ENCODE data around the gene FOXP4. TPM values are rescaled to one million over a fixed set of nuclear protein-coding genes. Genes with fewer than 3 reads are reported as not detected.
A peak's percentile ranks its signal among the peaks of the same experiment; 100 is the strongest.

The FOXP4 gene
- total RNA-seq, 1 donor from 2014 or later, result 91.0 TPM

GRCh38 chr6:41518118-41518517 lies 28.1 kb upstream of the FOXP4 start:
- H3K4me3 Mint-ChIP-seq, result no peak overlapping the region
- H3K4me1 Mint-ChIP-seq, result peaks cover 48% of the 10 kb centered on the region
- H3K27ac Mint-ChIP-seq, result no peak overlapping the region
- H3K27me3 Mint-ChIP-seq (ENCODE audit: low read depth), result no peaks in the 10 kb centered on the region
- no peak for DNase-seq (ENCODE audit: low spot score in 2 of 2, unreplicated experiment in 2 of 2)
- H3K36me3 Mint-ChIP-seq, result no peaks in the 10 kb centered on the region
- TF ChIP-seq, protein P1, sequence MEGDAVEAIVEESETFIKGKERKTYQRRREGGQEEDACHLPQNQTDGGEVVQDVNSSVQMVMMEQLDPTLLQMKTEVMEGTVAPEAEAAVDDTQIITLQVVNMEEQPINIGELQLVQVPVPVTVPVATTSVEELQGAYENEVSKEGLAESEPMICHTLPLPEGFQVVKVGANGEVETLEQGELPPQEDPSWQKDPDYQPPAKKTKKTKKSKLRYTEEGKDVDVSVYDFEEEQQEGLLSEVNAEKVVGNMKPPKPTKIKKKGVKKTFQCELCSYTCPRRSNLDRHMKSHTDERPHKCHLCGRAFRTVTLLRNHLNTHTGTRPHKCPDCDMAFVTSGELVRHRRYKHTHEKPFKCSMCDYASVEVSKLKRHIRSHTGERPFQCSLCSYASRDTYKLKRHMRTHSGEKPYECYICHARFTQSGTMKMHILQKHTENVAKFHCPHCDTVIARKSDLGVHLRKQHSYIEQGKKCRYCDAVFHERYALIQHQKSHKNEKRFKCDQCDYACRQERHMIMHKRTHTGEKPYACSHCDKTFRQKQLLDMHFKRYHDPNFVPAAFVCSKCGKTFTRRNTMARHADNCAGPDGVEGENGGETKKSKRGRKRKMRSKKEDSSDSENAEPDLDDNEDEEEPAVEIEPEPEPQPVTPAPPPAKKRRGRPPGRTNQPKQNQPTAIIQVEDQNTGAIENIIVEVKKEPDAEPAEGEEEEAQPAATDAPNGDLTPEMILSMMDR (IDR thresholded peaks at IDR 0.05; ENCODE audit: unreplicated experiment), result no peak
- no peaks in the 10 kb centered on the region for H3K9me3 Mint-ChIP-seq

DNA sequence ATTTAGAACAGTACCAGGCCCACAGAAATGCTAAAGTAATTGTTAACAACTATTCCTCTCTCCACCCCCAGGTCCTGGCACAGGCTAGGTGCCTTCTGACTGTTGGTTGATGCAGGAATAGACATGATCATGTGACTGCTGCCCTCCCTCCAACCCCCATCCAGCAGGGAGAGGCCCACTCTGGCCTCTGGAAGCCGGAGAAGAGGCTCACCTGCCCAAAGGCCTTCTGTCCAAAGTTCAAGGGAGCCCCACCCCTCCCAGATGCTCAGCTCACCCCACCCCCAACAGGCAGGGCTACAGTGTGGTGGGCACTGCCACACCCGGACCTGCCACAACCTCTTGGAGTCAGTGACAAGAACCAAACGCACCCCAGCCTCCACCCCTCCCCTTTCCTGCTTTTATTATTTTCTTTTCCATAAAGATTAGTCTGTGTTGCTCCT lies 26.9 kb upstream of the FOXP4 start:
- H3K4me1 Mint-ChIP-seq, result peaks cover 53% of the 10 kb centered on the region
- DNase-seq (ENCODE audit: low spot score in 2 of 2, unreplicated experiment in 2 of 2), result no peak
- H3K36me3 Mint-ChIP-seq, result no peaks in the 10 kb centered on the region
- H3K27me3 Mint-ChIP-seq (ENCODE audit: low read depth), result no peaks in the 10 kb centered on the region
- TF ChIP-seq, protein P1 (IDR thresholded peaks at IDR 0.05; ENCODE audit: unreplicated experiment), result no peak
- H3K9me3 Mint-ChIP-seq, result no peaks in the 10 kb centered on the region
- no peak overlapping the region for H3K4me3 Mint-ChIP-seq
- H3K27ac Mint-ChIP-seq, result peak overlapping the region; percentile 97

- Mint-ChIP-seq H3K9me3 (no peaks in the 10 kb centered on the region), H3K27ac (peak overlapping the region; percentile 97), H3K27me3 (ENCODE audit: low read depth) (no peaks in the 10 kb centered on the region), H3K4me1 (peaks cover 57% of the 10 kb centered on the region), H3K36me3 (no peaks in the 10 kb centered on the region), H3K4me3 (no peak overlapping the region)
- TF ChIP-seq, protein P1 (IDR thresholded peaks at IDR 0.05; ENCODE audit: unreplicated experiment), result no peak
- DNase-seq (ENCODE audit: low spot score in 2 of 2, unreplicated experiment in 2 of 2), result no peak
Observed at GRCh38 chr6:41519745-41520699, 26.2 kb upstream of the FOXP4 start.

DNA sequence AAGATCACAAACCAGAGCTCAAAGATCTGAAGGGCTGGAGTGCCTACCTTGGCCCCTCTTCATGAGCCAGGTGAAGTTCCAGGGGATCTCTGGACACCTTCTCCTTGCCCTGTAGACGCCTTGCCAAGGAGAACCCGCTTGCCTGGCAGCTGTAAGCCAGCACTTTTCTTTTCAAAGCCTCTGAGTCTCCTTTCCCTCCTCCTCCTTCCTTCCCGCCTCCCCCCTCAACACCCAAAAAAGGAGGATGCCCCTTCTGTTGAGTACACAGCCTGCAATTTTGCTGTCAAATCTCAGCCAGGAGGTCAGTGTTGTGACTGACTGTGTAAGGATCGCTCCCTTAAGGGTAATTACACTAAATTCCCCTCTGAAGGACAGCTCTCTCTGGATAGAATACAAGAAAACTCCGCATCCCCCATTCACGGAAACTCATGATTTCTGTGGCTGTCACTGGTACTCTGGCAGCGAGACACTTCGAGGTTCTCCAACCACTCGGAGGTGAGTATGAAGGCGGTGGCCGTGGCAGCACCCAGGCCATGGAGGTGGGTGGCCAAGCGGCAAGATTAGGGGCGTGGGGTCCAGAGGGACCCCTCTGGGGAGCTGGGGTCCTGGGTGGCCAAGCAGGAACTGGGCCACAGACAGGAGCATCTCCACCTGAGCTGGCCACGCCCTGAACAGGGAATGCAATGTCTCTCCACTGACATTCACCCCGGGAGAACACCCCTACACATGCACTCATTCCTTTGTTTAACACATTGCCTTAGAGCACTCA lies 23.2 kb upstream of the FOXP4 start:
- H3K27me3 Mint-ChIP-seq (ENCODE audit: low read depth), result no peaks in the 10 kb centered on the region

GRCh38 chr6:41523915-41524633 lies 22.1 kb upstream of the FOXP4 start:
- DNase-seq (ENCODE audit: low spot score in 2 of 2, unreplicated experiment in 2 of 2), result no peak
- Mint-ChIP-seq H3K27ac (peak overlapping the region; percentile 89), H3K9me3 (no peaks in the 10 kb centered on the region), H3K36me3 (no peaks in the 10 kb centered on the region), H3K27me3 (ENCODE audit: low read depth) (peaks cover 1% of the 10 kb centered on the region), H3K4me1 (peaks cover 60% of the 10 kb centered on the region), H3K4me3 (no peak overlapping the region)
- TF ChIP-seq, protein P1 (IDR thresholded peaks at IDR 0.05; ENCODE audit: unreplicated experiment), result no peak

More for the DNA sequence above, 23.2 kb upstream of the FOXP4 start:
- H3K36me3 Mint-ChIP-seq, result no peaks in the 10 kb centered on the region
- no peak overlapping the region for H3K4me3 Mint-ChIP-seq
- no peak for DNase-seq (ENCODE audit: low spot score in 2 of 2, unreplicated experiment in 2 of 2)
- TF ChIP-seq, protein P1 (IDR thresholded peaks at IDR 0.05; ENCODE audit: unreplicated experiment), result no peak
- H3K9me3 Mint-ChIP-seq, result no peaks in the 10 kb centered on the region
- peak overlapping the region; percentile 45 for H3K27ac Mint-ChIP-seq
- H3K4me1 Mint-ChIP-seq, result peaks cover 58% of the 10 kb centered on the region

All from mesothelial cell of epicardium (in vitro differentiated cells).